ENCODE results near the gene ANKH. TPM values are rescaled to one million over a fixed set of nuclear protein-coding genes. Genes with fewer than 3 reads are reported as not detected.

The ANKH gene
- total RNA-seq, 1 experiment from 2014 or later: 16.9 TPM

DNA sequence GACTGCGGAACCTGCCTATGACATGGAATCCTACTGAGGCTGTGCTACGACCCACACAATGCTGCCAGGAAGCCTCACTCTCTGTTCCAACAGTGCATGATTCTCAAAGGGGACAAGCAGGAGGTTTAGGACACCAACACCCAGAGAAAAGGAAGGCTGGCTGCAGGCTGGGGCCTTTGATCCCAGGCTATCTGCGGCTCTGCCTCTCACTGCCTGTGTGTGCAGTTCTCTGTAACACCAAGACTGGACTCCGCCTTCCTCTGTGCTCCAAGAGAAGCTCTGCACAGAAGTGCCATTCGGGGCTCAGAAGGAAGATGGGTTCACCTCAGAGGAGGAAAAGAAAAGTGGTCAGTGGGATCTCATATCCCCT is 20.5 kb downstream of the ANKH start (continued):
- no peak for TF ChIP-seq IRF2 (CRISPR knock-in tag; IDR thresholded peaks at IDR 0.05; ENCODE audit: borderline replicate concordance, low read depth)
- TF ChIP-seq NFE2L1 (CRISPR knock-in tag; IDR thresholded peaks at IDR 0.05): no peak
- TF ChIP-seq ZNF416 (CRISPR knock-in tag; IDR thresholded peaks at IDR 0.05): no peak
- TF ChIP-seq, protein P1, sequence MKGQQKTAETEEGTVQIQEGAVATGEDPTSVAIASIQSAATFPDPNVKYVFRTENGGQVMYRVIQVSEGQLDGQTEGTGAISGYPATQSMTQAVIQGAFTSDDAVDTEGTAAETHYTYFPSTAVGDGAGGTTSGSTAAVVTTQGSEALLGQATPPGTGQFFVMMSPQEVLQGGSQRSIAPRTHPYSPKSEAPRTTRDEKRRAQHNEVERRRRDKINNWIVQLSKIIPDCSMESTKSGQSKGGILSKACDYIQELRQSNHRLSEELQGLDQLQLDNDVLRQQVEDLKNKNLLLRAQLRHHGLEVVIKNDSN (CRISPR knock-in tag; IDR thresholded peaks at IDR 0.05): no peak

DNA sequence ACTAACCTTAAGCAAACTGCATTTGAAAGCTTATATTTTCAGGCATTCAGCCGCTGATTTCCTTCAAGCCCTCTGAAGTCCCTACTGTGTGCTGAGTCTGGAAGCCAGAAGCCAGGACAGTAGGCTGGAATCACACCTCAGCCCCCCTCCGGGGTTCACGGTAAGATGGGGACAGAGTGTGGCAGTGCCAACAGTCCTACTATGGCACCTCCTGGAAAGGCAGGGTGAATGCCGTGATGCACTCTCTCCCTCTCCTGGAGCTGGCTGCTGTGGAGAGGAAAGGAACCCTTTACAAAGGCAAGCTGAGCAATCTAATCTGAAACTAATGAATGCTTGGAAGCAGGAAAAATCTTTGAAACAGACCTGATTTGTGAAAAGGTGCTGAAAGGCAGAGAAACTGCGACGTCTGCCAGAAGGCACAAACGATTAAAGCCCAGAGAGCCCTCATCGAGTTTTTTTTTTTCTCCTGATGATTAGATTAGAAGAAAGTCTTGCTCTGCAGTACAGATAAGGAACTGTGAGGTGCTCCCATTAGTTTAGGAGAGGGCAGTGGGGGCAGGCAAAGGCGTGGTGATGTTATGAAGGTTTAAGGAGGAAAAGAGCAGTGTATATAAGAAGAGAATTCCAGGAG is 21.0 kb downstream of the ANKH start:
- POLR2A ChIA-PET: no interaction called here
- no peak overlapping the region for H3K27ac Mint-ChIP-seq
- CTCF ChIA-PET: interaction anchor here (0.9 to 1.8 kb wide), 5 partner anchors 22 to 165 kb away, joined by 4 to 7 read pairs (median 4); no protein-coding TSS in a partner anchor

DNA sequence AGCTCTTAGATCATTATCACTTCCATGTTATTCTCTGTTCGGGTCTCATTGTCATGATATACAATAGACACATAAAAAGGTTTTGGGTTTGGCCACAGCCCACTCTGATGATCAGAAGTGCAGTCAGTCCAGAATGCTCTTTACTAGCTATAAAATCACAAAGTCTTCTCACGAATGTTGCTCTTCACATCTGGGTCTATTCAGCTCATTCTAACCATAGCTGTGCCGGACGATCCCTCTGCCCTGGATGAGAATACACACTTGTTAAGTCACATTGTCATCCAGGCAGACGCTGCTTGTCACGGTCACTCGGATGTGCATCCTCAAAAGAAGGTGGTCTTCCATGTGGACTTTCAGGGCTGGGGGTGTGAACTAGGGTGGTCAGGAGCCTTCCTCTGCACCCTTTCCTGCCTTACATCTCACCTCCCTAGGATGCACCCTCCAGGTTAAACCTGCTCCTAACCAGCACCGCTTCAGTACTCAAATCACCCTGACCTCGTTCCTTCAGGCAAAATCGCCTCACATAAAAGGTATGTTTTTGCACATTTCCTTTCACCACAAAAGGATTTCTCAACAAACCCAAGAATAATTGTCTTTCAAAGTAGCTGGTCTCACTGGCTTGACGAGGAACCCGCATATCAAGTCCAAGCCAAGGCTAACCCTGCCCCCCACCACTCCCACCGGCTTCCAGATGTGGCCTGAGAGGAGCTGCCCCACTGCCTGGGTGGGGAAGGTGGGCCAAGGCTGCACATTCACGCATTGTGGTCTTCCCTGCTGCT is 21.9 kb downstream of the ANKH start:
- Mint-ChIP-seq H3K27ac (peak overlapping the region; percentile 78), H3K36me3 (no peaks in the 10 kb centered on the region), H3K4me3 (no peak overlapping the region; the same call in 1 of the 2 replicates), H3K27me3 (ENCODE audit: low read depth) (no peaks in the 10 kb centered on the region), H3K9me3 (no peaks in the 10 kb centered on the region), H3K4me1 (peaks cover 44% of the 10 kb centered on the region)
- no peak for DNase-seq (ENCODE audit: low spot score)
- CTCF ChIA-PET: interaction anchor here (0.6 to 2.1 kb wide), 10 partner anchors 10 to 164 kb away, joined by 3 to 7 read pairs (median 4); partner anchors contain the start of gene ANKH
- POLR2A ChIA-PET: no interaction called here
- ATAC-seq: peak; percentile 64
- TF ChIP-seq GABPB1 (CRISPR knock-in tag; IDR thresholded peaks at IDR 0.05) (no peak), CBFB (CRISPR knock-in tag; IDR thresholded peaks at IDR 0.05; ENCODE audit: low read depth) (no peak), IRF2 (CRISPR knock-in tag; IDR thresholded peaks at IDR 0.05; ENCODE audit: borderline replicate concordance, low read depth) (no peak), SMAD3 (CRISPR knock-in tag; IDR thresholded peaks at IDR 0.05; ENCODE audit: borderline replicate concordance) (no peak), EMX1 (CRISPR knock-in tag; IDR thresholded peaks at IDR 0.05) (no peak)
- TF ChIP-seq, protein P2, sequence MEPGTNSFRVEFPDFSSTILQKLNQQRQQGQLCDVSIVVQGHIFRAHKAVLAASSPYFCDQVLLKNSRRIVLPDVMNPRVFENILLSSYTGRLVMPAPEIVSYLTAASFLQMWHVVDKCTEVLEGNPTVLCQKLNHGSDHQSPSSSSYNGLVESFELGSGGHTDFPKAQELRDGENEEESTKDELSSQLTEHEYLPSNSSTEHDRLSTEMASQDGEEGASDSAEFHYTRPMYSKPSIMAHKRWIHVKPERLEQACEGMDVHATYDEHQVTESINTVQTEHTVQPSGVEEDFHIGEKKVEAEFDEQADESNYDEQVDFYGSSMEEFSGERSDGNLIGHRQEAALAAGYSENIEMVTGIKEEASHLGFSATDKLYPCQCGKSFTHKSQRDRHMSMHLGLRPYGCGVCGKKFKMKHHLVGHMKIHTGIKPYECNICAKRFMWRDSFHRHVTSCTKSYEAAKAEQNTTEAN (CRISPR knock-in tag; IDR thresholded peaks at IDR 0.05): no peak
- TF ChIP-seq, protein P3, sequence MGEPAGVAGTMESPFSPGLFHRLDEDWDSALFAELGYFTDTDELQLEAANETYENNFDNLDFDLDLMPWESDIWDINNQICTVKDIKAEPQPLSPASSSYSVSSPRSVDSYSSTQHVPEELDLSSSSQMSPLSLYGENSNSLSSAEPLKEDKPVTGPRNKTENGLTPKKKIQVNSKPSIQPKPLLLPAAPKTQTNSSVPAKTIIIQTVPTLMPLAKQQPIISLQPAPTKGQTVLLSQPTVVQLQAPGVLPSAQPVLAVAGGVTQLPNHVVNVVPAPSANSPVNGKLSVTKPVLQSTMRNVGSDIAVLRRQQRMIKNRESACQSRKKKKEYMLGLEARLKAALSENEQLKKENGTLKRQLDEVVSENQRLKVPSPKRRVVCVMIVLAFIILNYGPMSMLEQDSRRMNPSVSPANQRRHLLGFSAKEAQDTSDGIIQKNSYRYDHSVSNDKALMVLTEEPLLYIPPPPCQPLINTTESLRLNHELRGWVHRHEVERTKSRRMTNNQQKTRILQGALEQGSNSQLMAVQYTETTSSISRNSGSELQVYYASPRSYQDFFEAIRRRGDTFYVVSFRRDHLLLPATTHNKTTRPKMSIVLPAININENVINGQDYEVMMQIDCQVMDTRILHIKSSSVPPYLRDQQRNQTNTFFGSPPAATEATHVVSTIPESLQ (CRISPR knock-in tag; IDR thresholded peaks at IDR 0.05): no peak
- TF ChIP-seq, protein P4, sequence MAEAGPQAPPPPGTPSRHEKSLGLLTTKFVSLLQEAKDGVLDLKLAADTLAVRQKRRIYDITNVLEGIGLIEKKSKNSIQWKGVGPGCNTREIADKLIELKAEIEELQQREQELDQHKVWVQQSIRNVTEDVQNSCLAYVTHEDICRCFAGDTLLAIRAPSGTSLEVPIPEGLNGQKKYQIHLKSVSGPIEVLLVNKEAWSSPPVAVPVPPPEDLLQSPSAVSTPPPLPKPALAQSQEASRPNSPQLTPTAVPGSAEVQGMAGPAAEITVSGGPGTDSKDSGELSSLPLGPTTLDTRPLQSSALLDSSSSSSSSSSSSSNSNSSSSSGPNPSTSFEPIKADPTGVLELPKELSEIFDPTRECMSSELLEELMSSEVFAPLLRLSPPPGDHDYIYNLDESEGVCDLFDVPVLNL (CRISPR knock-in tag; IDR thresholded peaks at IDR 0.05; ENCODE audit: borderline replicate concordance, low read depth): no peak
- TF ChIP-seq, protein P5, sequence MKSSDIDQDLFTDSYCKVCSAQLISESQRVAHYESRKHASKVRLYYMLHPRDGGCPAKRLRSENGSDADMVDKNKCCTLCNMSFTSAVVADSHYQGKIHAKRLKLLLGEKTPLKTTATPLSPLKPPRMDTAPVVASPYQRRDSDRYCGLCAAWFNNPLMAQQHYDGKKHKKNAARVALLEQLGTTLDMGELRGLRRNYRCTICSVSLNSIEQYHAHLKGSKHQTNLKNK (CRISPR knock-in tag; IDR thresholded peaks at IDR 0.05): no peak

More for the DNA sequence above, 21.0 kb downstream of the ANKH start:
- H3K27me3 Mint-ChIP-seq (ENCODE audit: low read depth): no peaks in the 10 kb centered on the region
- H3K4me3 Mint-ChIP-seq: no peak overlapping the region
- TF ChIP-seq, protein P6, sequence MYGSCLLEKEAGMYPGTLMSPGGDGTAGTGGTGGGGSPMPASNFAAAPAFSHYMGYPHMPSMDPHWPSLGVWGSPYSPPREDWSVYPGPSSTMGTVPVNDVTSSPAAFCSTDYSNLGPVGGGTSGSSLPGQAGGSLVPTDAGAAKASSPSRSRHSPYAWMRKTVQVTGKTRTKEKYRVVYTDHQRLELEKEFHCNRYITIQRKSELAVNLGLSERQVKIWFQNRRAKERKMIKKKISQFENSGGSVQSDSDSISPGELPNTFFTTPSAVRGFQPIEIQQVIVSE (CRISPR knock-in tag; IDR thresholded peaks at IDR 0.05; ENCODE audit: borderline replicate concordance): no peak
- TF ChIP-seq OVOL2 (CRISPR knock-in tag; IDR thresholded peaks at IDR 0.05; ENCODE audit: borderline replicate concordance) (no peak), TEAD1 (CRISPR knock-in tag; IDR thresholded peaks at IDR 0.05) (no peak), FOXK1 (CRISPR knock-in tag; IDR thresholded peaks at IDR 0.05) (no peak), PRRX2 (CRISPR knock-in tag; IDR thresholded peaks at IDR 0.05) (no peak), TCF7 (CRISPR knock-in tag; IDR thresholded peaks at IDR 0.05; ENCODE audit: low read depth) (no peak), ZNF423 (CRISPR knock-in tag; IDR thresholded peaks at IDR 0.05) (no peak), ZBTB21 (CRISPR knock-in tag; IDR thresholded peaks at IDR 0.05; ENCODE audit: borderline replicate concordance) (no peak), TP53 (CRISPR knock-in tag; IDR thresholded peaks at IDR 0.05) (no peak), NR3C1 (CRISPR knock-in tag; conservative IDR thresholded peaks at IDR 0.05; ENCODE audit: low read depth) (no peak), SP1 (CRISPR knock-in tag; conservative IDR thresholded peaks at IDR 0.05) (no peak)
- TF ChIP-seq, protein P7, sequence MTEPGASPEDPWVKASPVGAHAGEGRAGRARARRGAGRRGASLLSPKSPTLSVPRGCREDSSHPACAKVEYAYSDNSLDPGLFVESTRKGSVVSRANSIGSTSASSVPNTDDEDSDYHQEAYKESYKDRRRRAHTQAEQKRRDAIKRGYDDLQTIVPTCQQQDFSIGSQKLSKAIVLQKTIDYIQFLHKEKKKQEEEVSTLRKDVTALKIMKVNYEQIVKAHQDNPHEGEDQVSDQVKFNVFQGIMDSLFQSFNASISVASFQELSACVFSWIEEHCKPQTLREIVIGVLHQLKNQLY (CRISPR knock-in tag; IDR thresholded peaks at IDR 0.05): no peak
- TF ChIP-seq, protein P8, sequence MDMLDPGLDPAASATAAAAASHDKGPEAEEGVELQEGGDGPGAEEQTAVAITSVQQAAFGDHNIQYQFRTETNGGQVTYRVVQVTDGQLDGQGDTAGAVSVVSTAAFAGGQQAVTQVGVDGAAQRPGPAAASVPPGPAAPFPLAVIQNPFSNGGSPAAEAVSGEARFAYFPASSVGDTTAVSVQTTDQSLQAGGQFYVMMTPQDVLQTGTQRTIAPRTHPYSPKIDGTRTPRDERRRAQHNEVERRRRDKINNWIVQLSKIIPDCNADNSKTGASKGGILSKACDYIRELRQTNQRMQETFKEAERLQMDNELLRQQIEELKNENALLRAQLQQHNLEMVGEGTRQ (CRISPR knock-in tag; IDR thresholded peaks at IDR 0.05): no peak
- peaks cover 40% of the 10 kb centered on the region for H3K4me1 Mint-ChIP-seq
- no peaks in the 10 kb centered on the region for H3K9me3 Mint-ChIP-seq
- no peak for DNase-seq (ENCODE audit: low spot score)
- no peaks in the 10 kb centered on the region for H3K36me3 Mint-ChIP-seq
- peak; percentile 8; the same call in 1 of the 2 replicates for ATAC-seq
